ENCODE results near the gene MRPL49.
A peak's percentile ranks its signal among the peaks of the same experiment; 100 is the strongest.

MRPL49 gene

GRCh38 chr11:65103476-65103875, 18.6 kb upstream of the MRPL49 start:
- DNase-seq, result no peak

DNA sequence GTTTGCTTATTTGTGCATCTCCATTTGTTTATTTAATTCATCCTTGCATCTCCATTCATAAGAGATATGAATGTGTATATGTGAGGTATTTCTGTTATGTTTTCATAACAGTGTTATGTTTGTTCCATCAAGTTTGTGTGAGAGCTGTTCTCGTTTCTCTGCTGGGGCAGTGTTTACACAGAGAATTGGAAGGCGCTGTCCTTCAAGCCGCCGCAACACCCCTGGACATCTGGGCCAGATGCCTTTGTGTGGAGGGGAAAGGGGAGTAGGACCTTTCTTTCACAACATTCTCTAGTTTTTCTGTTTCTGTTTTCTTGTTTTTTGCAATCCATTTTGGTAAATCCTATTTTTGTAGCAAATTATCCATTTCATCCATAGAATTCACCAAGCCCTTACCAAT, 17.5 kb upstream of the MRPL49 start:
- no peak for DNase-seq

- no peak for DNase-seq
Observed at GRCh38 chr11:65107078-65107477, 15.0 kb upstream of the MRPL49 start.

DNA sequence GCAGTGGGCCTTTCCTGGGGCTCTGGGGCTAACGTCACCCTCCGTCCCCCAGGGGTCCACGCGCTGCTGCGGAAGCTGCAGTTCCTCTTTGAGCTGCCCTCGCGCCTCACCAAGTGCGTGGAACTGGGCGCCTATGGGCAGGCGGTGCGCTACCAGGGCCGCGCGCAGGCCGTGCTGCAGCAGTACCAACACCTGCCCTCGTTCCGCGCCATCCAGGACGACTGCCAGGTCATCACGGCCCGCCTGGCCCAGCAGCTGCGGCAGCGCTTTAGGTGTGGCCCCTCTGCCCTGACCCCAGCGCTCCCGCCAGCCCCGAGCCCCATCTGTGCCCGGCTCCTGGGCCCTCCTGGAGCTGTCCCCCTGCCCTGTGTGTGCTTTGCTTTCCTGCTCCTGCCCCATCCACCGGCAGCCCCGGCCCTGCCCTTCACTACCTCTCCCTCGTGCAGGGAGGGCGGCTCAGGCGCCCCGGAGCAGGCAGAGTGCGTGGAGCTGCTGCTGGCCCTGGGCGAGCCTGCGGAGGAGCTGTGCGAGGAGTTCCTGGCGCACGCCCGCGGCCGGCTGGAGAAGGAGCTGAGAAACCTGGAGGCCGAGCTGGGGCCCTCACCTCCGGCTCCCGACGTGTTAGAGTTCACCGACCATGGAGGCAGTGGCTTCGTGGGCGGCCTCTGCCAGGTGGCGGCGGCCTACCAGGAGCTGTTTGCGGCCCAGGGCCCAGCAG, 14.2 kb upstream of the MRPL49 start:
- DNase-seq, result no peak

- no peak for DNase-seq
Observed at GRCh38 chr11:65108469-65109123, 13.5 kb upstream of the MRPL49 start.

GRCh38 chr11:65109231-65110198, 12.6 kb upstream of the MRPL49 start:
- no peak for DNase-seq

DNA sequence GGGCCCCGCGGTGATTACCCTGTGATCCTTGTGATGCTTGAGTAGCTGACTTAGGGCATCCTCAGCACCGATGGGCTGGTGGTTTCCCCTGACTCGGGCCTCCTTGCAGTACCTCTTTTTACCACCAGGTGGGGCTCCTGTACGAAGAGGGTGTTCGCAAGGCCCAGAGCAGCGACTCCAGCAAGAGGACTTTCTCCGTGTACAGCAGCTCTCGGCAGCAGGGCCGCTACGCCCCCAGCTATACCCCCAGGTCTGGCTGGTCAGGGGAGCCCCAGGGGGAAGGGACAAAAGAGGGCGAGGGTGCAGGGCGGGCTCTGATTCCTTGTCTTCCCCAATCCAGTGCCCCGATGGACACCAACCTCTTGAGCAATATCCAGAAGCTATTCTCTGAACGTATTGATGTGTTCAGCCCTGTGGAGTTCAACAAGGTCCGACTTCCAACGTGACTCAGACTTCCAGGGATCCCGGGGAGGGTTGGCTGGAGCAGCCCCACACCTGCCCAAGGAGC, 11.7 kb upstream of the MRPL49 start:
- peak; percentile 39 for DNase-seq

DNA sequence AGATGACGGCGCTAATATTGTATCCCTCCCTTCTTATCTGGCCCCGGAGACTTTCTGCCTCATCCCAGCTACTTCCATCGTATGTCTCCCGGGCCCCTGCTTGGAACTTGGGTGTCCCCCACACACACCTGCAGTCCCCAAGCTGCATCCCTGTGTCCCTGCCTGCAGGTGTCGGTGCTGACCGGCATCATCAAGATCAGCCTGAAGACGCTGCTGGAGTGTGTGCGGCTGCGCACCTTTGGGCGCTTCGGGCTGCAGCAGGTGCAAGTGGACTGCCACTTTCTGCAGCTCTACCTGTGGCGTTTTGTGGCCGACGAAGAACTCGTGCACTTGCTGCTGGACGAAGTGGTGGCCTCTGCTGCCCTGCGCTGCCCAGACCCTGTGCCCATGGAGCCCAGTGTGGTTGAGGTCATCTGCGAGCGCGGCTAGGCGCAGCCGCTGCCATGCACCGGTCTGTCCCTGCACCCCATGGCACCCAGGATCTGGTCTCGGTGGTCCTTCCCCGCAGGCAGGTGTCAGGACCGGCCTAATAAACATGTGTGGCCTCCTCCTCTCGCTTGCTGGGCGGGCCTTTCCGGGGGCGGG, 10.9 kb upstream of the MRPL49 start:
- DNase-seq, result no peak

GRCh38 chr11:65111744-65112545, 10.2 kb upstream of the MRPL49 start, which contains the start of gene TM7SF2:
Gene TM7SF2, plus strand, starts transcription at chr11:65111872. Its CDS starts 144 bp downstream, at chr11:65112016.
- peak; percentile 89 for DNase-seq

GRCh38 chr11:65112546-65113360, 9.4 kb upstream of the MRPL49 start:
- no peak for DNase-seq

DNA sequence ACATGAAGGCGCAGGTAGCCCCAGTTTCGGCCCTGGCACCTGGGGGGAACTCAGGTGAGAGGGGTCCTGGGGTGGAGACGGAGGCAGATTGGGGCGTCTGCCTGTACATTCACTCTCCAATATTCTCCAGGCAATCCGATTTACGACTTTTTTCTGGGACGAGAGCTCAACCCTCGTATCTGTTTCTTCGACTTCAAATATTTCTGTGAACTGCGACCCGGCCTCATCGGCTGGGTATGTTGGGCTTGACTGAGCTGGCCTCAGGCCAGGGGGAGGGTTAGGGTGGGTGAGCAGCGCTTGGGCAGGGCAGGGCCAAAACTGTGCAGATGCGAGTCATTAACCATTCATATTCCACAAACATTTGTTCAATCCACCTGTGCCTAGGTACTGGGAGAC, 8.8 kb upstream of the MRPL49 start:
- no peak for DNase-seq

DNA sequence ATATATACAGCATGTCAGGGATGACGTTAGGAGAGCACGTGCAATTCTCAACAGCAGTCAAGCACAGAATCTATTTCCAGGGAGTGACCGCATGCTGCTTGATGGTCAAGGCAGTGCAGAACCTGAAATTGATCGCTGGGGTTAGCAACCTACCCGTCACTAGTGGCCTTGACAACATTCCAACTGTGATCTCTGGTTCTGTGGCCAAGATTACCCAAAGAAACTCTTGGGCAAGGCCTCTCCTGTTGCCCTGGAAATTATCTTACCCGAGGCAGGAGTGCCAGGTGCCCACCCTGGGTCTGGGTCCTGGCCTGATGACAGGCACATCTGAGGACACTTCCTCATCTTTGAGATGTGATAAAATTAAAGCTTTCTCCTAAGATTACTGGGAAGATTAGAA, 8.3 kb upstream of the MRPL49 start:
- no peak for DNase-seq

DNA sequence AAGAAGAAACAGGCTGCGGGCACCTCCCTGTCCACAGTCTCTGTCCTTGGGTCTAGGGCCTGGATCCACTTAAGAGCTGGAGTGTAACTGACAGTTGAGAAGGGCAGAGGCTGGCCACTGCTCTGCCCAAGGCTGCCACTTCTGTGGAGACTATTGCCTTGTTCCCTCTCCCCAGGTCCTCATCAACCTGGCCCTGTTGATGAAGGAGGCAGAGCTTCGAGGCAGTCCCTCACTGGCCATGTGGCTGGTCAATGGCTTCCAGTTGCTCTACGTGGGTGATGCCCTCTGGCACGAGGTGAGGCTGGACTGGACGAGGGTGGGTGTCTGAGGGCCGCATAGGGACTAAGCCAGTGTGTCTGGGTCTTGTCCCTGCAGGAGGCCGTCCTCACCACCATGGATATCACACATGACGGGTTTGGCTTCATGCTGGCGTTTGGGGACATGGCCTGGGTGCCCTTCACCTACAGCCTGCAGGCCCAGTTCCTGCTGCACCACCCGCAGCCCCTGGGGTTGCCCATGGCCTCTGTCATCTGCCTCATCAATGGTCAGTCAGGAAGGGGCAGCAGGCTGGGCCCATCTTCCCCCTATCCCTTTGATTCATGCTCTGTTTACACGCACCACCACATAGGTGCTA, 7.5 kb upstream of the MRPL49 start:
- DNase-seq, result no peak

DNA sequence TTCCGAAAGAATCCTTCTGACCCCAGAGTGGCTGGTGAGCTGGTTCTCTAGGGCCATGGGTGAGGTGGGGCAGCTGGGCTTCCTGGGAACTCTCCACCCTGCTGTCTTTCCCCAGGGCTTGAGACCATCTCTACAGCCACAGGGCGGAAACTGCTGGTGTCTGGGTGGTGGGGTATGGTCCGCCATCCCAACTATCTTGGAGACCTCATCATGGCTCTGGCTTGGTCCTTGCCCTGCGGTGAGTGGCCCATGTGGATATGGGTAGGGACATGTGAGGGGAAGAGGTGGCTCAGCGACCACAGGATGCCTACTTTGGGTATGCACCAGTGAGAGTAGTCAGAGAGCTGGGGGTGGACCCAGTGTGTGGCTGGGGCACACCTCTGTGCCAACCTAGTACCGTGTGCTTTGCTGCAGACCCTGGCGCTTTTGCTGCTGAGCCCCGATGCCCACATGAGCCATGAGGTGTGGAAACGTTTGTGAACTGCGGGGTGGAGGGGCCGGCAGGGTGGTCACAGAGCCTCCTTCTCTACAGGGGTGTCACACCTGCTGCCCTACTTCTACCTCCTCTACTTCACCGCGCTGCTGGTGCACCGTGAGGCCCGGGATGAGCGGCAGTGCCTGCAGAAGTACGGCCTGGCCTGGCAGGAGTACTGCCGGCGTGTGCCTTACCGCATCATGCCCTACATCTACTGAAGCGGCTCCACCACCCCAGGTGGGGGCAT, 6.6 kb upstream of the MRPL49 start:
- no peak for DNase-seq

DNA sequence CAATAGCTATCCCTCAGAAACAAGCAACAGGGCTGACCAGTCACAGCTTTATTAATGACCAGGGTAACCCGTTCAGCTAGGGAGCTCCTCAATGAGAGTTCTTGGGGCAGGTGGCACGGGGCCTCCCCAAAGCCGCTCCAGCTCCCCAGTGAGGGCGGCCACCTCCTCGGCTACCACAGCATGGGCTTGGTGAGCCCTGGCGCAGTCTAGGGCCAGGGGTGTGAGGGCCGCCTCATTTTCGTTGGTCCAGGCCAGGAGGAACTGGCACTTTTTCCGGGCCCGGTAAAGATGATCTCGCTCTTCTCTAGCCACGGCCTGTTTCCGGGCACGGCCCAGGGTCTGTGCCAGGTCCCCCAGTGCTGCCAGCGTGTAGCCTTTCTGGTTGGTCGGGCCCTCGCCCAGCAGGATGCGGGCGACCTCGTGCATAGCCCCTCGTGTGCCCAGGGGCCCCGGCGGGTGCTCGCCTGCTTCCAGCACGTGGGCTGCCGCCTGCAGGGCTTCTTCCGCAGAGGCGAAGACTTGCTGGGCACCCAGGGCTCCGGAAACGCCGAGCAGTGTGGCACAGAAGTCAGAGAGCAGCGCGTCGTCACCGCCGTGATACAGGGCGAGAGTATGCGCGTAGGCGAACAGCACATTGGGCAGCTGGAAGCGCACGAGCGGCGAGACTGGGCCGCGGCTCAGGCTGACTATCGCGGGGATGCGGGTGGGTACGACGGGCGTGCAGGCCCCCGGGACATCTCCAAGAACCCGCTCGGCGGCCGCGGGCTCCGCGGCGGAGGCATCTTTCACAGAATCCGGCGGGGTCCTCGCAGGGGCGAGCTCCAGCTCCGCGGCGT, 5.5 kb upstream of the MRPL49 start:
- DNase-seq, result no peak

GRCh38 chr11:65117206-65118096, 4.7 kb upstream of the MRPL49 start, which contains the start of gene ZNHIT2:
Gene ZNHIT2, minus strand, starts transcription at chr11:65117701. Its CDS starts 48 bp downstream, at chr11:65117653.
- DNase-seq, result peak; percentile 93

GRCh38 chr11:65118097-65118837, 3.9 kb upstream of the MRPL49 start:
- no peak for DNase-seq

Data from SHP77 treated with DMSO at 0.1 percent for 48 hours (cell line).